NCI-H2107 treated with DMSO at 0.1 percent for 48 hours (cell line): Measurements from ENCODE around the gene EXOC2.
"Not testable (repeated sequence)": the region's sequence is repeated elsewhere in the genome, so short reads cannot be mapped to it uniquely, and the experiment has no call there.

Source experiments
- DNase-seq: peaks from one replicate; lab custom pipeline; 2025; ENCODE audit not compliant: unreplicated experiment; lab: John Stamatoyannopoulos, UW

The EXOC2 gene

DNA sequence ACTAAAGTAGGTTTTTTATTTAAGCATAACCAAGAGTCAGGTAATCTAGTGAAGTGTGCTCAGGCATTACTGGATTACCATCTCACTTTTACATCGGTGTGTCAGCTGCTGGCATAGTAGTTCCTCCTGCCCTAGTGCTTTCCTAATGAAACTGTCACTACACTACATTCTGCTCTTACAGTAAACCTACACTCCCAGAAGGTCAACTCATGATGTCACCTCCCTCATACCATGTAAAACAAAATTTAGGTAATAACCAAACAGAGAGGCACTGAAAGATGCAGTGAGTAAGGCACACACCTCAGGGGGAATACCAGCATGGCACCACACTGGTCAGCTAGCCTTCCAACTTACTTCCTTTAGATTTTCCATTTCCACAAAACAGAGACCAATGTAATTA, 59.3 kb downstream of the EXOC2 start:
- DNase-seq: no peak

DNA sequence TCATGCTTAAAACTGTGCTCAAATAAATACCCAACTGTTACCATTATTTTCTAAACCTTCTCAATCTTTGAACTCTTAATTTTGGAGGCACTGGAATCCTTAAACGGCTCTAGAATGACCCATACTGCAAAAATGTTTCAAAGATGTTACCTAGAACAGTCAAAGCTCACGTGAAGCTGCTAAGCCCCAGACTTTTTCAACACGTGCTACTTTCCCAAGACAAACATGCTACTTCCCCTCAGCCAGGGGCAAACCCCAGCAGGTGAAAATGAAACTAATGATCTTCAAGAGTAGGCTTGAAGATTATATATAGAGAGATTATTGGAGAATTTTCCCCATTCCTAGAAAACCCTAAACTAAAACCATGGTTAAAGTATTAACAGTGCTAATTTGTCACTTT, 64.2 kb downstream of the EXOC2 start:
- DNase-seq: no peak

- DNase-seq: no peak
Measured at GRCh38 chr6:626236-626635, 66.7 kb downstream of the EXOC2 start.

DNA sequence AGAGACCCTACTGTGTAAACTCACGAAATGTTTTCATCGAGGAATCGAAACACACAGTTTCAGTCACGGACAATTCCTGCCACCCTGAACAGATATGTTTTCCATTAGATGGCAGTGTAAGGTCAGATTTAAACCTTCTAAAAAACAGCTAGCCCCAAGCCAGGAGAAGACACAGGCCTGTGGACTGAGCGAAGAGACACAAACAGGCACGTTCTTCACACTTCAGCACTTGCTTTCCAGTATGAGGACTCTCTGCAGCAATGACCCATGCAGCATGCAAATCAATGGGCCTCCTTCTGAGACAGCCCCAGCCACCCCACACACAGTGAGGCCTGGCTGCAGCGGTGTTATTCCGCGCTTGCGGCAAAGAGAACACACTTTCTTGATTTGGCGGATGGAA, 68.0 kb downstream of the EXOC2 start:
- DNase-seq: no peak

GRCh38 chr6:622462-622861, 70.5 kb downstream of the EXOC2 start:
- DNase-seq: no peak

DNA sequence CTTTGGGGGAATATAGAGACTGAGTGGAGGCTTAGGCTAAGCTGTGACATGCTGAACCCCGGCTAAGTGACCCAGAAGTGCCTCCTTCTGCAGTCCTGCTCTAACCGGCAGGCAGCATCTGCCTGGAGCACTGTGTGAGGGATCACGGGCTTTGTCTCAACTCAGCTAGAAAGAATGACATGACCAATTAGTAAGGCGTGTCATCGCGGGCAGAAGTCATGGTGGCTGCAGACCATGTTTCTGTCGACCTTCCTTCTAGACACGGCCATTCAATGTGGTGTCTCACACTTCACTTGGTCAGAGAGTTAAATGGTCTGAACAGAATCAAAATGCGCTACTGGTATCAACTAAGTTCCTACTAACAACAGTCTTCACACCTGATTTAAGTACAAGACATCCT, 71.0 kb downstream of the EXOC2 start:
- no peak for DNase-seq

DNA sequence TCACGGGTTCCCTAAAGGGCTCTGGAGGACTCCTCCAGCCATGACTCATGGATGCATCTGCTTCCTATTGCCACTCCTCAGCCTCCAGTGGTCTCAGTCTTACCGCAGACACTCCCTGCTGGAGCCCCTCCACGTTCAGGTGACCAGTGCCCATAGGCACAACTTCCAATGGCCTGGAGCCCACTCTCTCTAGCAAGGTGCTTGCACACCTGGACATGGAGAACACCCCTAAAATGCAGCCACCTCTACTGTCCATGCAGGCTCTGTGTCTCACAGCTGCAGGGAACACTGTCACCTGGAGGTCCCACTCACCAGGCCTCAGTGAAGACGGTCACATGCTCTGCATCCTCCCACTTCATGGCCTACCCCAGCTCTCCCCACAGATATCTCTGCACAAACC, 72.0 kb downstream of the EXOC2 start:
- no peak for DNase-seq

GRCh38 chr6:620166-620565, 72.8 kb downstream of the EXOC2 start:
- DNase-seq: no peak

- DNase-seq: no peak
Measured at GRCh38 chr6:617456-618100, 75.4 kb downstream of the EXOC2 start.

DNA sequence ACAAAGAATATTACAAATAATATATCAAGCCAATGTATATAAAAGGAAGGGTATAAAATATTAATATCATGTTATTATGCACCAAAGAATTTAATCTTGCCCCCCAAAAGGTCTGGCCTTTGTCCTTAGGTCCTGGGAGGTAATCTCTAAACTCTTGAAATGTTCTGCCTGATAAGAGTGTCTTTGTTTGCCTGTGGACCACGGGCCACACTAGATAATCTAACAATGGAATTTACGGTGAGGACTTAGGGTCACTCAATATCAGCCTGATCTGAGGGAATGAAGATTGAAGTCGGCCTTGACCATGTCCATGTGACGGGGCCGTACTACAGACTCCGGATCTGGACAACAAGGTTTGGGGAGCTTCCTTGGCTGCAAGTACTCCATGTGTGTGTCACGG, 79.0 kb downstream of the EXOC2 start:
- DNase-seq: no peak

GRCh38 chr6:611928-612327, 81.0 kb downstream of the EXOC2 start:
- DNase-seq: no peak

DNA sequence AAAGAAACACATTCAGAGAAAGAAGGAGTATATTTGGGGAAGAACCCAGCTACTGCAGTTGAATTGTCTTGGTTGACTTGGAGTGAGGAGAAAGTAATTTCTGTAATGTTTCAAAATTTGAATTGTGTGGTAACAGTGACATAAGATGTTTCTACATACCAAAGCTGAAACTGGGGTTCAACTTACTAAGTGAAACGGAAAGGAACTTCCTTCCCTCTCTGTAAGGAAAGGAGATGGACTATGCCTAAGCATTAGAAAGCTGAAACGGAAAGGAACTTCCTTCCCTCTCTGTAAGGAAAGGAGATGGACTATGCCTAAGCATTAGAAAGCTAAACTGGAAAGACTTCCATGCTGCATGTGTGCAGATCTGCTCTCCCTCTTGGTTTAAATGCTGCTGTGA, 82.1 kb downstream of the EXOC2 start:
- DNase-seq: no peak

DNA sequence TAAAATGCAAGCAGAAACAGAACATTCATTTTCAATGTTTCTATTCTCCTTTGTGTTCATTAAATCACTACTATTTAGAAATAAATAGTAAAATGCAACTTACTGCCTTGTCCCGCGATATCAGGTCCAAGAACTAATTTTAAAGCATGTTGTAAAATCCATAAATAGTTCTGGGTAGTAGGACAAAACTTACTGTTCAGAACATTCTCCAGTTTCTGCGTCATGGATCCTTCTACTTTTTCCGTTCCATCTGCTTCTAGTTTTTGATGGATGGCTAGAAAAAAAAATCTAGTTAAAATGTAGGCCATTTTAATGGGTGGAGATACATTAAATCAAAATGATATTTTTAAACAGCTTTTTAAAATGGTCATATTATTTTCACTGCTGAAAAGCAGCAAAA, 83.0 kb downstream of the EXOC2 start:
- no peak for DNase-seq

DNA sequence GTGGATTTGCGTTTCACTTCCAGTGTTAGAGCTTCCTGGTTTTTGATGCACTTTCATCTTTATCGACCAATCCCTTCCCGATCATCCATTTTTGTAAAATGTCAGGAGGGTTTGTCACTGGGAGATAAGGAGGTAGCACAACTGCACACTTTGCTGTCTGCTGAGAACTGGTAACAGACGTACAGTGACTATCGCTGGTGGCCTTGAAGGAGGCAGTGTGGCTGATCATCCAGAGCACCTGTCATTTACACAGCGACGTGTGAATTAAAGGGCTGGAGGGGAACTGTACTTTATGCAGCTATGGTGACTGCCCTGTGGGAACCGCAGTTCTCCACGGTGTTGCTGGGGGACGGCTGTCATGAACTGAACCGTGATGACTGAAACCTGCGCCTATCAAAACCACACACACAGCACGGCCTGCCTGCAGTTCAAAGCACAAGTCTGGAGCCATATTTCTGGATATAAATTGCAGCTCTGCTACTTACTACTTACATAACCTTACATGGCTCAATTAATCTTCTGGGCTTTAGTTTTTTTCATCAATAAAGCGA, 86.0 kb downstream of the EXOC2 start:
- no peak for DNase-seq

- not testable (repeated sequence) for DNase-seq
Measured at GRCh38 chr6:605895-606294, 87.0 kb downstream of the EXOC2 start.

DNA sequence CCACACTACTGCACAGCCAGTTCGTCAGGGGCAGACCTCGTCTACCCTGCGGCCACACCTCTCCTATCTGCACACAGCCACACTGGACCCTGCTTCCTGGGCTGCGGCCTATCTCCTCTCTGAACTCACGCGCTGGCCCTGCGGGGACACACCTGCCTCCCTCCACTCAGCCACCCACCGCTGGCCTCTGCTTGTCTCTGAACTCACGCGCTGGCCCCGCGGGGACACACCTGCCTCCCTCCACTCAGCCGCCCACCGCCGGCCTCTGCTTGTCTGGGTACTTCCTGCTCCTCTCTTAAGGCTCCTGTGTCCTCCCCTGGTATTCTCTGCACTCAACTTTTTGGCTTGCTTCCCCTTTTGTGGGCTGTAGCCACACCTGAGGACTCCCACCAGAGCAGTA, 88.4 kb downstream of the EXOC2 start:
- no peak for DNase-seq

- DNase-seq: no peak
Measured at GRCh38 chr6:603265-603664, 89.7 kb downstream of the EXOC2 start.

GRCh38 chr6:599576-600448, 93.1 kb downstream of the EXOC2 start:
- DNase-seq: no peak

DNA sequence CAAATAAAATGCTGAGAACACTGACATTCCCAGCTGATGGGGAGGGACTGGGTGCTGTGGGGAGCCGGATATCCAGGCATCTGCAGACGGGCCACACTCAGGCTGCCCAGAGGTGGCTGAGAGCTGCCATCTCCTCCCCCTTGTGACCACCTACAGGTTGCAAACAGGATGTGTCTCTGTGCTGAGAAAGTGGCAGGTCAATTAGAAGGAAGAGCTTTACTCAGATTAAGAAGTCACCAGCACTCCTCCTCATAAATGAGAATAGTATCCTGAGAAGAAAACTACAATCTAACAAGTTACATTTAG, 99.1 kb downstream of the EXOC2 start:
- no peak for DNase-seq

DNA sequence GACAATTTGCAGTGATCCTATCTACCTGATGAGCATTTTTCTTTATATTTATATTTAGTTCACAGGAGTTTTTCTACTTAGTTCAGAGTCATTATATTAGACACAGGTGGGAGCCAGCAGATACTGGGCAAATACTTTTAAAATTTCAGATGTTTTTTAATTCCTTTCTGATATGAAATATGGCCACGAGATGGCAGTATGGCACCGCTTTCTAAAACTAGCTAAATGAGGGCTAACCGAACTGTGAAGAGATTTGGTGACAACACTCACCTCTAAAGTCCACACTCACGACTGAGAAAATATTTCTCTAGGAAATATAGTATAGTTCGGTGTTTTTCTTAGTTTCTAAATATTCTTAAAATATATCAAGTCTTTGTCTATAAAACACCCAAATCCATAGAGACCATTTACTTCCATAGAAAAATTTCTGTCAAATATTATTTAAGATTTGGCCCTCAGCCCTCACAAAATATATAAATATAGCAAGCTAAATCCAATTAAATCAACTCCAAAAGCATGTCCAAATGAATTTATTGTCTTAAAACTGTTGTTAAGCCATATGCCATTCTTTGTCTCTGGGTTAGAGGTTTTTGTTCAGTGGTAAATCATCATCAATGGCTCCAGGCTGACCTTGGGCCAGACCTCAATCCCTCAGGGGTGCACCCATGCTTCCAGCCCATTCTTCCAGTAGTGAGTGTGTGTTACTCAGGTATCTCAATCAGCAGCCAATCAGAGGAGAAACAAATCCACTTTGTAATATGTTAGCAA, 99.6 kb downstream of the EXOC2 start:
- DNase-seq: peak; percentile 4

DNA sequence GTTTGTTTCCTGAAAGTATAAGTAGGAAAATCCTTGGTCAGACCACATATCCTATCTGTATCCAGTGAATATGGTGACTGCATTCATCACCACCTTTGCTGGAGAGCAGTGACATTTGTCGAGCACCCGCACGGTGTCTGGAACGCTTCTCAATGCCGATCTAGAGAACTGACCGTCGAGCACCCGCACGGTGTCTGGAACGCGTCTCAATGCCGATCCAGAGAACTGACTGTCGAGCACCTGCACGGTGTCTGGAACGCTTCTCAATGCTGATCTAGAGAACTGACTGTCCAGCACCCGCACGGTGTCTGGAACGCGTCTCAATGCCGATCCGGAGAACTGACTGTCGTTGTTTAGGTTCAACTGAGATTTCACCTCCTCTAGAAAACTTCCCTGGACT, 103.8 kb downstream of the EXOC2 start:
- no peak for DNase-seq

GRCh38 chr6:586553-586952, 106.4 kb downstream of the EXOC2 start:
- peak; percentile 18 for DNase-seq
